ENCODE results near the gene RFX3. TPM values are rescaled to one million over a fixed set of nuclear protein-coding genes. Genes with fewer than 3 reads are reported as not detected.

RFX3 gene
- total RNA-seq, 2 experiments from 2014 or later: 22.9 to 24.8 TPM

DNA sequence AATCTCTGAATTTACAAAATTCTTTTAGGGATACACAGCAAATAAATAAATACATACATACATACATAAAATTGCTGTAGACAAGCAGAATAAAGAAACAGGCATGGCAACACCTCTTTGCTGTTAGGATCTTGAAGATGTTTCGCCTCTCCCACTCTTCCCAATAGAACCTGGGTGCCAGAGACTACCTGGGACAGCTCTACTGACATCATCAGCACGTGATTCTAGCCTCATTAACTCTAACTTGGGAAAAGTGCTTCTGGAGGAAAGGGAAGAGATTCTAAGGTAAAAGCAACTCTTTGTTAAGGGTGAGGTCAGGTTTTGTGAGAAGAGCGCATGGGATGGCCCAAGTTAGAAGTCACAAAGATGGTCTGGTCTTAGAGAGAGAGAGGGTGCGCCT lies 339.1 kb downstream of the RFX3 start:
- CTCF ChIA-PET: no interaction called here

DNA sequence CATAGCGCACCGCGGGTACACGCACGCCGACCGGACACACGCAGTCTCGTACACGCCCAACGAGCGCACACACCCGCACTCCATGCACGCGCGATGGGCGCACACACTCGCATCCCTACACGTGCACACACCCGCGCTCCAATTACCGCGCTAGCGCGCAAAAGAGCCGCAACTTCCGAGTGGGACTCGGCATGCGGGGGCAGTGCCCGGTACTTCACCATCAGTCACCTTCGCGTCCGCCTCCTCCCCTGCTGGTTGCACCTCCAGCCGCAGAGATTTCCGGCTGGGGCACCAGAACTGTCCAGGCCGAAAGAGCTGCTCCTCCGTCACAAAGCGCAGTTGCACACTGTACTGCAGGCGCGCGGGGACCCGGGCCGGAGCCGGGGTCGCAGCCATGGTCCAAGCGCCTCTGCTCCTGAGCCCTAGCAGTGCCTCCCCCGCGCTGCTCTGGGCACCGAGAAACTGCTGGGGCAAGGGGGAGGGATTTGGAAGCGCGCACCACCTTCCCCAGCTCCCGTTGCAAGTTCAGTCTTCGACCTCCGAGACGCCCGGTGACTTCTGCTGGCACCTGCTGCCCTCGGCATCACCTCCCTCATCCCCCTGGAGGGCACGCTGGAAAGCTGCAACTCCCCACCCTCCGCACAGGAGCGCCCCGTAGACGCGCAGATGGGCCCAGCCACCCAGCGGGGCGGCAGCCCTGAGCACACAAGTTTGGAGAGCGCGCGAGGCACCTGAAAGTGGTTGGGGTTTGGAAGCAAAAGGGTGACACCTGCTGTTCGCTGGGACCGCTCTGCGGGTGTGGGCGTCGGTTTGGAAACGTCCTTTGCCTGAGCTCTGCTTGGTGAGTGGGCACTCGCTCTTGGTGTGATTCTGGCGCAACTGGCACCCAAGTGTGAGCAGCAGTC lies 344.5 kb downstream of the RFX3 start:
- Histone ChIP-seq H3K9me3 (ENCODE audit: control insufficient read depth in 1 of 2, insufficient read depth in 1 of 2, low read length in 2 of 2) (peaks cover 0 to 12% of the 10 kb centered on the region in 2 experiments), H3K36me3 (ENCODE audit: insufficient read depth, low read length) (no peaks in the 10 kb centered on the region), H3K27me3 (ENCODE audit: control insufficient read depth in 1 of 2, insufficient read depth in 2 of 2, low read length in 2 of 2) (peaks cover 21 to 23% of the 10 kb centered on the region in 2 experiments), H3K4me3 (ENCODE audit: low read length) (peak overlapping the region; percentile 22), H3K27ac (ENCODE audit: low read depth in 1 of 2, low read length in 2 of 2) (no peak overlapping the region), H3K4me1 (ENCODE audit: insufficient read depth, low read length) (peaks cover 7% of the 10 kb centered on the region)
- intact Hi-C loops (cut with DNase I, micrococcal nuclease): loop anchor here (5.0 to 10.0 kb wide), 2 partner anchors 309 to 326 kb away; no protein-coding TSS in a partner anchor
- CTCF ChIA-PET: no interaction called here
- ATAC-seq (ENCODE audit: poor library complexity): peak; percentile 34
- POLR2A ChIA-PET: no interaction called here
- Mint-ChIP-seq H3K27me3 (peaks cover 48% of the 10 kb centered on the region), H3K4me3 (no peak overlapping the region), H3K4me1 (ENCODE audit: low read depth) (no peaks in the 10 kb centered on the region), H3K9me3 (no peaks in the 10 kb centered on the region), H3K27ac (no peak overlapping the region), H3K36me3 (ENCODE audit: low read depth) (no peaks in the 10 kb centered on the region)
- peak in 11 of 14 experiments; percentile 1 to 50 (median 13) for DNase-seq
- TF ChIP-seq, protein P1, sequence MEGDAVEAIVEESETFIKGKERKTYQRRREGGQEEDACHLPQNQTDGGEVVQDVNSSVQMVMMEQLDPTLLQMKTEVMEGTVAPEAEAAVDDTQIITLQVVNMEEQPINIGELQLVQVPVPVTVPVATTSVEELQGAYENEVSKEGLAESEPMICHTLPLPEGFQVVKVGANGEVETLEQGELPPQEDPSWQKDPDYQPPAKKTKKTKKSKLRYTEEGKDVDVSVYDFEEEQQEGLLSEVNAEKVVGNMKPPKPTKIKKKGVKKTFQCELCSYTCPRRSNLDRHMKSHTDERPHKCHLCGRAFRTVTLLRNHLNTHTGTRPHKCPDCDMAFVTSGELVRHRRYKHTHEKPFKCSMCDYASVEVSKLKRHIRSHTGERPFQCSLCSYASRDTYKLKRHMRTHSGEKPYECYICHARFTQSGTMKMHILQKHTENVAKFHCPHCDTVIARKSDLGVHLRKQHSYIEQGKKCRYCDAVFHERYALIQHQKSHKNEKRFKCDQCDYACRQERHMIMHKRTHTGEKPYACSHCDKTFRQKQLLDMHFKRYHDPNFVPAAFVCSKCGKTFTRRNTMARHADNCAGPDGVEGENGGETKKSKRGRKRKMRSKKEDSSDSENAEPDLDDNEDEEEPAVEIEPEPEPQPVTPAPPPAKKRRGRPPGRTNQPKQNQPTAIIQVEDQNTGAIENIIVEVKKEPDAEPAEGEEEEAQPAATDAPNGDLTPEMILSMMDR (IDR thresholded peaks at IDR 0.05): no peak

More for the DNA sequence above, 339.1 kb downstream of the RFX3 start:
- DNase-seq (no peak), ATAC-seq (ENCODE audit: poor library complexity) (no peak)
- TF ChIP-seq, protein P1 (IDR thresholded peaks at IDR 0.05): no peak
- Mint-ChIP-seq H3K27ac (no peak overlapping the region), H3K36me3 (ENCODE audit: low read depth) (no peaks in the 10 kb centered on the region), H3K4me1 (ENCODE audit: low read depth) (no peaks in the 10 kb centered on the region), H3K9me3 (no peaks in the 10 kb centered on the region), H3K27me3 (peaks cover 59% of the 10 kb centered on the region), H3K4me3 (no peak overlapping the region)
- H3K9me3 ChIP-seq (ENCODE audit: control insufficient read depth in 1 of 2, insufficient read depth in 1 of 2, low read length in 2 of 2): peaks cover 0 to under 1% of the 10 kb centered on the region in 2 experiments
- peaks cover 7% of the 10 kb centered on the region in 2 experiments for H3K27me3 ChIP-seq (ENCODE audit: control insufficient read depth in 1 of 2, insufficient read depth in 2 of 2, low read length in 2 of 2)
- no peak overlapping the region for H3K27ac ChIP-seq (ENCODE audit: low read depth in 1 of 2, low read length in 2 of 2)
- no peaks in the 10 kb centered on the region for H3K4me1 ChIP-seq (ENCODE audit: insufficient read depth, low read length)
- POLR2A ChIA-PET: no interaction called here
- H3K4me3 ChIP-seq (ENCODE audit: low read length): no peak overlapping the region
- no peaks in the 10 kb centered on the region for H3K36me3 ChIP-seq (ENCODE audit: insufficient read depth, low read length)
- intact Hi-C loops (cut with DNase I, micrococcal nuclease): loop anchor here in 1 of 2 experiments (10.0 kb wide), 1 partner anchor 332 kb away; no protein-coding TSS in a partner anchor

- intact Hi-C loops (cut with DNase I, micrococcal nuclease): loop anchor here (5.0 to 10.0 kb wide), 2 partner anchors 308 to 326 kb away; no protein-coding TSS in a partner anchor
- ATAC-seq (ENCODE audit: poor library complexity) (no peak), DNase-seq (no peak)
- no peak overlapping the region for H3K4me3 Mint-ChIP-seq
- POLR2A ChIA-PET: no interaction called here
- Histone ChIP-seq H3K4me1 (ENCODE audit: insufficient read depth, low read length) (peaks cover 7% of the 10 kb centered on the region), H3K4me3 (ENCODE audit: low read length) (no peak overlapping the region), H3K27me3 (ENCODE audit: control insufficient read depth in 1 of 2, insufficient read depth in 2 of 2, low read length in 2 of 2) (peaks cover 20 to 21% of the 10 kb centered on the region in 2 experiments), H3K27ac (ENCODE audit: low read depth in 1 of 2, low read length in 2 of 2) (no peak overlapping the region), H3K36me3 (ENCODE audit: insufficient read depth, low read length) (no peaks in the 10 kb centered on the region), H3K9me3 (ENCODE audit: control insufficient read depth in 1 of 2, insufficient read depth in 1 of 2, low read length in 2 of 2) (peaks cover 0 to 12% of the 10 kb centered on the region in 2 experiments)
- H3K27ac Mint-ChIP-seq: no peak overlapping the region
- TF ChIP-seq, protein P1 (IDR thresholded peaks at IDR 0.05): no peak
- H3K36me3 Mint-ChIP-seq (ENCODE audit: low read depth): no peaks in the 10 kb centered on the region
- no peaks in the 10 kb centered on the region for H3K9me3 Mint-ChIP-seq
- H3K4me1 Mint-ChIP-seq (ENCODE audit: low read depth): no peaks in the 10 kb centered on the region
- CTCF ChIA-PET: no interaction called here
- H3K27me3 Mint-ChIP-seq: peaks cover 44% of the 10 kb centered on the region
Measured at GRCh38 chr9:3180696-3181048, 345.1 kb downstream of the RFX3 start.
